Thyroid gland (tissue), 4 donors: Measurements from ENCODE around the gene SLC25A23. TPM values are rescaled to one million over a fixed set of nuclear protein-coding genes. Genes with fewer than 3 reads are reported as not detected.
A peak's percentile ranks its signal among the peaks of the same experiment; 100 is the strongest.

Experiments used
- DNase-seq, 2 donors: peaks; one replicate each; pipeline ENCODE4 v3.0.0-alpha.2; 2019
- H3K27ac ChIP-seq, 3 donors: fragments of 200-600 bp; sonication (generic); 1 replicate in 2 of 3; 2 replicates in 1 of 3; pipeline ENCODE4 v1.5.1; 2016 to 2019; ENCODE audit warnings: mild to moderate bottlenecking in 1 of 3, moderate library complexity in 1 of 3
- H3K27me3 ChIP-seq: fragments of 200-600 bp; sonication (generic); one replicate; pipeline ENCODE4 v1.5.1; 2019
- H3K36me3 ChIP-seq, 2 donors: fragments of 200-600 bp; sonication (generic); one replicate each; pipeline ENCODE4 v1.5.1; 2016 to 2019
- H3K4me1 ChIP-seq, 2 donors: fragments of 200-600 bp; sonication (generic); one replicate each; pipeline ENCODE4 v1.5.1; 2017 to 2019
- H3K4me3 ChIP-seq, 3 donors: fragments of 200-600 bp; sonication (generic); replicated peaks in 1 of 3; 1 replicate in 2 of 3; 2 replicates in 1 of 3; pipeline ENCODE4 v1.5.1; 2016; ENCODE audit warnings: mild to moderate bottlenecking in 1 of 3
- H3K9me3 ChIP-seq: fragments of 200-600 bp; sonication (generic); one replicate; pipeline ENCODE4 v1.5.1; 2017
- CTCF ChIP-seq, 6 experiments: fragments of 200-600 bp in 3 of 6; fragments of 450-650 bp in 3 of 6; sonication (generic) in 3 of 6; IDR thresholded peaks; one replicate each; pipeline ENCODE4 v1.5.1; 2016 to 2019; ENCODE audit warnings: antibody characterized with exemption in 6 of 6, mild to moderate bottlenecking in 2 of 6, inconsistent platforms in 1 of 6, moderate library complexity in 1 of 6
- POLR2A ChIP-seq, 2 donors: fragments of 450-650 bp; IDR thresholded peaks; one replicate each; pipeline ENCODE4 v1.6.1; 2017; ENCODE audit warnings: antibody characterized with exemption in 2 of 2, mild to moderate bottlenecking in 2 of 2, moderate library complexity in 1 of 2
- WGBS, 2 donors: methylation state at CpG; one replicate each; pipeline ENCODE4 v1.1.5; 2017; 5-methylcytosine and 5-hydroxymethylcytosine counted together
- intact Hi-C: fragments of 100-400 bp; cut with DNase I; formaldehyde crosslinking; loops from one replicate; pipeline ENCODE4 v1.15.1; 2023
- total RNA-seq, 4 donors: library from RNA; depleted of rRNA; stranded (reverse); fragments of >200 nt; gene quantifications; one replicate each; pipeline ENCODE4 v1.2.3, GENCODE V29; 2016

Gene SLC25A23
- total RNA-seq, 4 donors from 2014 or later: 75.2 to 214 (median 152) TPM

- Histone ChIP-seq H3K27ac (no peak overlapping the region), H3K4me1 (peaks cover 8 to 9% of the 10 kb centered on the region in 2 donors), H3K9me3 (no peaks in the 10 kb centered on the region), H3K27me3 (no peaks in the 10 kb centered on the region), H3K4me3 (no peak overlapping the region), H3K36me3 (no peaks in the 10 kb centered on the region)
- DNase-seq: no peak
- intact Hi-C loops: no loop called here
- TF ChIP-seq POLR2A (IDR thresholded peaks at IDR 0.05) (no peak), CTCF (IDR thresholded peaks at IDR 0.05) (no peak)
- 85 to 98% methylated on average over 11 to 12 of the region's 12 CpGs for WGBS, 2 donors
These were observed 63.3 kb downstream of the SLC25A23 start for GRCh38 chr19:6396305-6396704.

GRCh38 chr19:6394831-6395230 lies 64.8 kb downstream of the SLC25A23 start:
- Histone ChIP-seq H3K4me1 (peaks cover 8 to 9% of the 10 kb centered on the region in 2 donors), H3K27me3 (no peaks in the 10 kb centered on the region), H3K27ac (no peak overlapping the region), H3K36me3 (peaks cover 0 to 3% of the 10 kb centered on the region in 2 donors), H3K4me3 (no peak overlapping the region), H3K9me3 (no peaks in the 10 kb centered on the region)
- intact Hi-C loops: no loop called here
- TF ChIP-seq POLR2A (IDR thresholded peaks at IDR 0.05) (no peak), CTCF (IDR thresholded peaks at IDR 0.05) (no peak)
- WGBS, 2 donors: 72 to 78% methylated on average over 3 of the region's 3 CpGs
- DNase-seq: no peak

GRCh38 chr19:6393983-6394412 lies 65.6 kb downstream of the SLC25A23 start:
- H3K4me1 ChIP-seq: peaks cover 8 to 9% of the 10 kb centered on the region in 2 donors
- peak overlapping the region; percentile 89 to 99 (median 90) for H3K27ac ChIP-seq
- 26 to 44% methylated on average over 7 to 14 of the region's 14 CpGs for WGBS, 2 donors
- intact Hi-C loops: no loop called here
- peak overlapping the region; percentile 64 to 83 (median 69) for H3K4me3 ChIP-seq
- H3K27me3 ChIP-seq: no peaks in the 10 kb centered on the region
- TF ChIP-seq CTCF (IDR thresholded peaks at IDR 0.05): no peak
- TF ChIP-seq POLR2A (IDR thresholded peaks at IDR 0.05): no peak
- peaks cover 1 to 11% of the 10 kb centered on the region in 2 donors for H3K36me3 ChIP-seq
- no peak for DNase-seq
- H3K9me3 ChIP-seq: no peaks in the 10 kb centered on the region

GRCh38 chr19:6393074-6393982 lies 66.3 kb downstream of the SLC25A23 start, which contains the start of gene GTF2F1:
TSS of gene GTF2F1 (minus strand) at chr19:6393164. CDS start at chr19:6392995, 169 bp downstream.
- peaks cover 8 to 9% of the 10 kb centered on the region in 2 donors for H3K4me1 ChIP-seq
- H3K27ac ChIP-seq: peak within 1 kb of the TSS; percentile 89 to 99 (median 90)
- H3K27me3 ChIP-seq: no peaks in the 10 kb centered on the region
- intact Hi-C loops: no loop called here
- H3K4me3 ChIP-seq: peak within 1 kb of the TSS; percentile 64 to 83 (median 69)
- H3K9me3 ChIP-seq: no peaks in the 10 kb centered on the region
- 1% methylated on average over 22 to 25 of the region's 69 CpGs for WGBS, 2 donors
- peak in 2 of 6 experiments; percentile 15 to 18 for TF ChIP-seq CTCF (IDR thresholded peaks at IDR 0.05)
- peak; percentile 25 to 54 for TF ChIP-seq POLR2A (IDR thresholded peaks at IDR 0.05)
- peaks cover 8 to 18% of the 10 kb centered on the region in 2 donors for H3K36me3 ChIP-seq
- DNase-seq: peak; percentile 91
